ENCODE results near the gene FAM210A. TPM values are rescaled to one million over a fixed set of nuclear protein-coding genes. Genes with fewer than 3 reads are reported as not detected.
"Not testable (repeated sequence)": the region's sequence is repeated elsewhere in the genome, so short reads cannot be mapped to it uniquely, and the experiment has no call there.

FAM210A gene
- polyA plus RNA-seq, 1 of the 3 experiments (the other 2 are of a cell fraction): 10.6 TPM

DNA sequence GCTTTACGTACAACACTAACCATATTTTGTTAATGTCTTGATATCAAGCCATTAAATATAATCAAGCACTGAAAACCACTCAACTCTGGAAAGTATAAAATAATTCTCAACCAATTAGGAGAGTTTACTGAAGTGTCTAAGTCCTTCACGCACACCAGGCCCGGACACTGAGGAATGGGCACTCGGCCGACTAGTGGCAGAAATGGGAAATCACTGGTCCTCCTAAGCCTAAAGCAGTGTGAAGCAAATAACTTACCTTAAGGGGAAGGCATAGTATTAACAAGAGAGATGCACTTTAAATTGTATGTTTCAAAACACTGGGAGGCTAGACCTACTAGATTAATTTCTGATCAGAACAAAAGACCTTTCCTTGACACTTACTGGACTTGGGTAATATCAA lies 45.7 kb downstream of the FAM210A start:
- CTCF ChIA-PET: interaction anchor here (0.7 to 2.3 kb wide), 4 partner anchors 9 to 25 kb away, joined by 3 to 9 read pairs (median 3); no protein-coding TSS in a partner anchor
- Histone ChIP-seq H3K36me3 (replicated peaks in 1 of 2; ENCODE audit: control insufficient read depth in 1 of 2, insufficient read depth in 2 of 2, low read length in 1 of 2) (peaks cover 9 to 25% of the 10 kb centered on the region in 2 experiments), H3F3A (replicated peaks; ENCODE audit: insufficient read depth) (peaks cover 12% of the 10 kb centered on the region), H3K27ac (ENCODE audit: low read depth in 2 of 2, low read length in 1 of 2) (no peak overlapping the region), H3K79me2 (ENCODE audit: insufficient read depth) (peaks cover 63% of the 10 kb centered on the region), H3K4me1 (ENCODE audit: control insufficient read depth in 1 of 2, insufficient read depth in 2 of 2, low read depth in 1 of 2, low read length in 1 of 2) (no peaks in the 10 kb centered on the region), H2AFZ (ENCODE audit: low read depth) (no peak overlapping the region), H3K27me3 (ENCODE audit: insufficient read depth) (no peaks in the 10 kb centered on the region), H3K4me3 (ENCODE audit: low read depth in 2 of 2, low read length in 1 of 2) (no peak overlapping the region), H3K9me2 (no peaks in the 10 kb centered on the region), H4K20me1 (ENCODE audit: insufficient read depth) (0 out of 2 replicates have a peak, but pooled peaks cover 3% of the 10 kb centered on the region), H3K4me2 (no peak overlapping the region), H3K9ac (no peak overlapping the region), H3K9me3 (no peaks in the 10 kb centered on the region)
- POLR2A ChIA-PET: no interaction called here
- 91% methylated on average over 5 of the region's 5 CpGs for WGBS (ENCODE audit: low lambda C conversion rate)
- TF ChIP-seq, protein P1, sequence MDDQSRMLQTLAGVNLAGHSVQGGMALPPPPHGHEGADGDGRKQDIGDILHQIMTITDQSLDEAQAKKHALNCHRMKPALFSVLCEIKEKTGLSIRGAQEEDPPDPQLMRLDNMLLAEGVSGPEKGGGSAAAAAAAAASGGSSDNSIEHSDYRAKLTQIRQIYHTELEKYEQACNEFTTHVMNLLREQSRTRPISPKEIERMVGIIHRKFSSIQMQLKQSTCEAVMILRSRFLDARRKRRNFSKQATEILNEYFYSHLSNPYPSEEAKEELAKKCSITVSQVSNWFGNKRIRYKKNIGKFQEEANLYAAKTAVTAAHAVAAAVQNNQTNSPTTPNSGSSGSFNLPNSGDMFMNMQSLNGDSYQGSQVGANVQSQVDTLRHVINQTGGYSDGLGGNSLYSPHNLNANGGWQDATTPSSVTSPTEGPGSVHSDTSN (IDR thresholded peaks at IDR 0.05): no peak
- TF ChIP-seq, protein P2, sequence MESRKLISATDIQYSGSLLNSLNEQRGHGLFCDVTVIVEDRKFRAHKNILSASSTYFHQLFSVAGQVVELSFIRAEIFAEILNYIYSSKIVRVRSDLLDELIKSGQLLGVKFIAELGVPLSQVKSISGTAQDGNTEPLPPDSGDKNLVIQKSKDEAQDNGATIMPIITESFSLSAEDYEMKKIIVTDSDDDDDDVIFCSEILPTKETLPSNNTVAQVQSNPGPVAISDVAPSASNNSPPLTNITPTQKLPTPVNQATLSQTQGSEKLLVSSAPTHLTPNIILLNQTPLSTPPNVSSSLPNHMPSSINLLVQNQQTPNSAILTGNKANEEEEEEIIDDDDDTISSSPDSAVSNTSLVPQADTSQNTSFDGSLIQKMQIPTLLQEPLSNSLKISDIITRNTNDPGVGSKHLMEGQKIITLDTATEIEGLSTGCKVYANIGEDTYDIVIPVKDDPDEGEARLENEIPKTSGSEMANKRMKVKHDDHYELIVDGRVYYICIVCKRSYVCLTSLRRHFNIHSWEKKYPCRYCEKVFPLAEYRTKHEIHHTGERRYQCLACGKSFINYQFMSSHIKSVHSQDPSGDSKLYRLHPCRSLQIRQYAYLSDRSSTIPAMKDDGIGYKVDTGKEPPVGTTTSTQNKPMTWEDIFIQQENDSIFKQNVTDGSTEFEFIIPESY (IDR thresholded peaks at IDR 0.05; ENCODE audit: borderline replicate concordance, low read depth): no peak
- no peak for TF ChIP-seq FOSL2 (IDR thresholded peaks at IDR 0.05; ENCODE audit: borderline replicate concordance, low read depth)
- no peak for TF ChIP-seq RCOR1 (IDR thresholded peaks at IDR 0.05; ENCODE audit: low read length)
- TF ChIP-seq, protein P3, sequence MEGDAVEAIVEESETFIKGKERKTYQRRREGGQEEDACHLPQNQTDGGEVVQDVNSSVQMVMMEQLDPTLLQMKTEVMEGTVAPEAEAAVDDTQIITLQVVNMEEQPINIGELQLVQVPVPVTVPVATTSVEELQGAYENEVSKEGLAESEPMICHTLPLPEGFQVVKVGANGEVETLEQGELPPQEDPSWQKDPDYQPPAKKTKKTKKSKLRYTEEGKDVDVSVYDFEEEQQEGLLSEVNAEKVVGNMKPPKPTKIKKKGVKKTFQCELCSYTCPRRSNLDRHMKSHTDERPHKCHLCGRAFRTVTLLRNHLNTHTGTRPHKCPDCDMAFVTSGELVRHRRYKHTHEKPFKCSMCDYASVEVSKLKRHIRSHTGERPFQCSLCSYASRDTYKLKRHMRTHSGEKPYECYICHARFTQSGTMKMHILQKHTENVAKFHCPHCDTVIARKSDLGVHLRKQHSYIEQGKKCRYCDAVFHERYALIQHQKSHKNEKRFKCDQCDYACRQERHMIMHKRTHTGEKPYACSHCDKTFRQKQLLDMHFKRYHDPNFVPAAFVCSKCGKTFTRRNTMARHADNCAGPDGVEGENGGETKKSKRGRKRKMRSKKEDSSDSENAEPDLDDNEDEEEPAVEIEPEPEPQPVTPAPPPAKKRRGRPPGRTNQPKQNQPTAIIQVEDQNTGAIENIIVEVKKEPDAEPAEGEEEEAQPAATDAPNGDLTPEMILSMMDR (IDR thresholded peaks at IDR 0.05): peak; percentile 35; the same call in 1 of the 2 replicates
- TF ChIP-seq TAF1 (IDR thresholded peaks at IDR 0.05; ENCODE audit: borderline replicate concordance, low read depth, low read length): no peak
- no peak for TF ChIP-seq GATA2 (CRISPR knock-in tag; IDR thresholded peaks at IDR 0.05)
- DNase-seq: peak; percentile 33

DNA sequence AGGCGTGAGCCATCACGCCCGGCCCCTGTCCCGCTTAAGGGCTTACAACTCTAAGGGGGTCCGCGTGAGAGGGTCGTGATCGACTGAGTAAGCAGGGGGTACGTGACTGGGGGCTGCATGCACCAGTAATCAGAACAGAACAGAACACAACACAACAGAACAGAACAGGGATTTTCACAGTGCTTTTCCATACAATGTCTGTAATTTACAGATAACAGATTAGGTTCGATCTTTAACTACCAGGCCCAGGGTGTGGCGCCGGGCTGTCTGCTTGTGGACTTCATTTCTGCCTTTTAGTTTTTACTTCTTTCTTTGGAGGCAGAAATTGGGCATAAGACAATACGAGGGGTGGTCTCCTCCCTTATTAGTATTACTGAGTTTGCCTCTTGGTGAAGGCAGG lies 49.0 kb downstream of the FAM210A start:
- H3K9me2 ChIP-seq; H4K20me1 ChIP-seq (ENCODE audit: insufficient read depth); DNase-seq; POLR2A ChIA-PET; H3K4me3 ChIP-seq (ENCODE audit: low read depth in 2 of 2, low read length in 1 of 2); H3K4me2 ChIP-seq; CTCF ChIA-PET; H3K27ac ChIP-seq (ENCODE audit: low read depth in 2 of 2, low read length in 1 of 2); H3K27me3 ChIP-seq (ENCODE audit: insufficient read depth); H3K9ac ChIP-seq; H2AFZ ChIP-seq (ENCODE audit: low read depth); H3K9me3 ChIP-seq; H3K4me1 ChIP-seq (ENCODE audit: control insufficient read depth in 1 of 2, insufficient read depth in 2 of 2, low read depth in 1 of 2, low read length in 1 of 2): not testable (repeated sequence)
- H3K79me2 ChIP-seq (ENCODE audit: insufficient read depth): peaks cover 41% of the 10 kb centered on the region
- WGBS (ENCODE audit: low lambda C conversion rate): over 99% methylated on average over 13 of the region's 13 CpGs
- H3F3A ChIP-seq (replicated peaks; ENCODE audit: insufficient read depth): peaks cover 25% of the 10 kb centered on the region
- peaks cover 9 to 22% of the 10 kb centered on the region in 2 experiments for H3K36me3 ChIP-seq (replicated peaks in 1 of 2; ENCODE audit: control insufficient read depth in 1 of 2, insufficient read depth in 2 of 2, low read length in 1 of 2)

Data from SK-N-SH (cell line).